ENCODE results near the gene GPC6.

Gene GPC6

DNA sequence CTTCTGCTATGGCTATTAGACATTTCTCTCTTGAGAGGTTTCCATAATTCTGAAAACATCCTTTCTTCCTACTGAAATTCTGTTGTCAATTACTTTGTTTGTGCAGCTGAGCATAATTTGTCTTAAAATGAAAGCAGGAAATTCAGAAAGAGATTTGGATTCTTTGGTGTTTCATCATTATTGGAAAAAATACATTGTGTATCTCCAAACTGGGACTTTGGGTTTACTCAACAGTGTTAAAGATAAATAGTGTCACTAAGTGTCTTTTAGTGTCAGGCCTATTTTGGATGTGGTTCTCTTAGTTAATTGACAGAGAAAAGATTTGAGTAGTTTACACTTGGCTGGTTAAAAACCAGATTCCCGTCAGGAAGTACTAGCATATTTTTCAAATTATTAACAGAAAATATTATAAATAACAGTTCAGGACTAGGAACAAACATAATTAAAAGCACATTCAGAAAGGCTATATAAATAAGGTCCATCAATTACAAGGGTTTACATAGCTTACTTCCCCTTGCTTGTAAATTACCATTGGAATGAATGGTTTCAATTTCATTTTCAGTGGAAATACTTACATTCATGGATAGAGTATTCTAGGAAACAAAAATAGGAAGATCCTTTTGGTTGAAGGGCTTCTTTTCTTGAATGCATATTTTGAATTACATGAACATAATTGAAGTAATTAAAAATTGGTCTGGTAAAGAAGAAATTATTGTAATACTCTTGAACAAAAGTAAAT, 483.1 kb downstream of the GPC6 start:
- Histone ChIP-seq H3K9ac (ENCODE audit: low read length in 2 of 2) (no peak overlapping the region), H3K27ac (ENCODE audit: low read length) (no peak overlapping the region)

DNA sequence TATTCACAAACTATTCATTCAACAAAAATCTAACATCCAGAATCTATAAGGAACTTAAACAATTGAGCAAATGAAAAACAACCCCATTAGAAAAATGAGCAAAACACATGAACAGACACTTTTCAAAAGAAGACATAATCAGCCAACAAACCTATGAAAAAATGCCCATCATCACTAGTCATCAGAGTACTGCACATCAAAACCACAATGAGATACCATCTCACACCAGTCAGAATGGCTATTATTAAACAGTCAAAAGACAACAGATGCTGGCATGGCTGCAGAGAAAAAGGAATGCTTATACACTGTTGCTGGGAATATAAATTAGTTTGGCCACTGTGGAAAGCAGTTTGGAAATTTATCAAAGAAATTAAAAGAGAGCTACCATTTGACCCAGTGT, 487.6 kb downstream of the GPC6 start:
- Histone ChIP-seq H3K4me1 (ENCODE audit: control insufficient read depth, insufficient read depth, low read length) (no peaks in the 10 kb centered on the region), H3K27ac (ENCODE audit: low read length) (no peak overlapping the region), H3K9ac (ENCODE audit: low read length in 2 of 2) (no peak overlapping the region), H3K9me3 (ENCODE audit: control insufficient read depth in 2 of 2, low read length in 2 of 2) (peaks cover 0 to 9% of the 10 kb centered on the region in 2 donors), H3K27me3 (ENCODE audit: control insufficient read depth in 1 of 2, insufficient read depth in 2 of 2, low read length in 2 of 2) (no peaks in the 10 kb centered on the region), H3K4me3 (ENCODE audit: low read length in 2 of 2) (no peak overlapping the region), H3K36me3 (ENCODE audit: control insufficient read depth in 2 of 2, insufficient read depth in 2 of 2, low read length in 2 of 2) (no peaks in the 10 kb centered on the region)

More for the DNA sequence above, 483.1 kb downstream of the GPC6 start:
- Histone ChIP-seq H3K4me1 (ENCODE audit: control insufficient read depth, insufficient read depth, low read length) (no peaks in the 10 kb centered on the region), H3K9me3 (ENCODE audit: control insufficient read depth in 2 of 2, low read length in 2 of 2) (peaks cover 0 to 9% of the 10 kb centered on the region in 2 donors), H3K4me3 (ENCODE audit: low read length in 2 of 2) (peak overlapping the region in 1 of 2 donors; percentile 19), H3K36me3 (ENCODE audit: control insufficient read depth in 2 of 2, insufficient read depth in 2 of 2, low read length in 2 of 2) (no peaks in the 10 kb centered on the region), H3K27me3 (ENCODE audit: control insufficient read depth in 1 of 2, insufficient read depth in 2 of 2, low read length in 2 of 2) (no peaks in the 10 kb centered on the region)

DNA sequence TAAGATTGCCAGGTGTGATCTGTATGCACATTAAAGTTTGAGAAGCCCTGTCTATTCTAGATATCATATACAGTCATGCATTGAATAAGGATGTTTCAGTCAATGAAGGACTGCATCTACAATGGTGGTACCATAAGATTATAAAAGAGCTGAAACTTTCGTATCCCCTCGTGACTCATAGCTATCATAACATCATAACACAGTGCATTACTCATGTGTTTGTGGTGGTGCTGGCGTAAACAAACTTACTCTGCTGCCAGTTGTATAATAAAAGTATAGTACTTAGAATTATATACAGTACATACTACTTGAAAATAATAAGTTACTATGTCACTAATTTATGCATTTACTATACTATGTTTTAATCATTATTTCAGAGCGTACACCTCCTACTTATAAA, 489.3 kb downstream of the GPC6 start:
- H3K9ac ChIP-seq (ENCODE audit: low read length in 2 of 2): no peak overlapping the region
- H3K27me3 ChIP-seq (ENCODE audit: control insufficient read depth in 1 of 2, insufficient read depth in 2 of 2, low read length in 2 of 2): no peaks in the 10 kb centered on the region
- no peak overlapping the region for H3K4me3 ChIP-seq (ENCODE audit: low read length in 2 of 2)
- no peaks in the 10 kb centered on the region for H3K36me3 ChIP-seq (ENCODE audit: control insufficient read depth in 2 of 2, insufficient read depth in 2 of 2, low read length in 2 of 2)
- peaks cover 0 to 9% of the 10 kb centered on the region in 2 donors for H3K9me3 ChIP-seq (ENCODE audit: control insufficient read depth in 2 of 2, low read length in 2 of 2)
- no peaks in the 10 kb centered on the region for H3K4me1 ChIP-seq (ENCODE audit: control insufficient read depth, insufficient read depth, low read length)
- H3K27ac ChIP-seq (ENCODE audit: low read length): no peak overlapping the region

DNA sequence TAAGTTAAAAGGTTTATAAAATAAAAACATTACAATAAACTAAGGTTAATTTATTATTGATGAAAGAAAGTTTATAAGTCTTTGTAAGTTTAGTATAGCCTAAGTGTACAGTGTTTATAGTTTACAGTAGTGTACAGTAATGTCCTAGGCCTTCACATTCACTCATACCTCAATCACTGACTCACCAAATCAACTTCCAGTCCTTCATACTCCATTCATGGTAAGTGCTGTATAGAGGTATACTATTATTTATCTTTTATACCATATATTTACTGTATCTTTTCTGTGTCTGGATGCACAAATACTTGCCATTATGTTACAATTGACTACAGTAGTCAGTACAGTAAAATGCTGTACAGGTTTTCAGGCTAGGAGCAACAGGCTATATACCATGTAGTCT, 490.0 kb downstream of the GPC6 start:
- Histone ChIP-seq H3K4me1 (ENCODE audit: control insufficient read depth, insufficient read depth, low read length) (no peaks in the 10 kb centered on the region), H3K27ac (ENCODE audit: low read length) (no peak overlapping the region), H3K9me3 (ENCODE audit: control insufficient read depth in 2 of 2, low read length in 2 of 2) (peaks cover 0 to 6% of the 10 kb centered on the region in 2 donors), H3K36me3 (ENCODE audit: control insufficient read depth in 2 of 2, insufficient read depth in 2 of 2, low read length in 2 of 2) (no peaks in the 10 kb centered on the region), H3K4me3 (ENCODE audit: low read length in 2 of 2) (no peak overlapping the region), H3K9ac (ENCODE audit: low read length in 2 of 2) (no peak overlapping the region), H3K27me3 (ENCODE audit: control insufficient read depth in 1 of 2, insufficient read depth in 2 of 2, low read length in 2 of 2) (no peaks in the 10 kb centered on the region)

DNA sequence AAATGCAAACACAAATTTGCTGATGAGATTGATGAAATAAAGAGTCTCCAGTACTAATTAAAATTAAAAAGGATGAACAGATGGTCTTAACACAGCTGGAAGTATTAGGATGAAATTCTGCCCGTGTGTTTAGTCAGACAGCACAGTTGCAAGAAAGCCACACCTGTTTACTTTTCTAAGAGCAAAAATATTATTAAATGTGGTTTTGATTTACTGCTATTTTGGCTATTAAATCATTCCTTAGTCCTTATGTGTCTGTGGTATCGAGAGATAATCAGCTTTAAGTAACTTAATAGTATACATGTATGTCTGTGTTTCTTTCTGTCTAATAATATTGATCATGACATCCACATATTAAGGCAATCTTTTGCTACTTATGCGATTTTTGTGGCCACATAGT, 494.9 kb downstream of the GPC6 start:
- Histone ChIP-seq H3K4me1 (ENCODE audit: control insufficient read depth, insufficient read depth, low read length) (no peaks in the 10 kb centered on the region), H3K4me3 (ENCODE audit: low read length in 2 of 2) (no peak overlapping the region), H3K27me3 (ENCODE audit: control insufficient read depth in 1 of 2, insufficient read depth in 2 of 2, low read length in 2 of 2) (no peaks in the 10 kb centered on the region), H3K36me3 (ENCODE audit: control insufficient read depth in 2 of 2, insufficient read depth in 2 of 2, low read length in 2 of 2) (no peaks in the 10 kb centered on the region), H3K9ac (ENCODE audit: low read length in 2 of 2) (no peak overlapping the region), H3K27ac (ENCODE audit: low read length) (no peak overlapping the region), H3K9me3 (ENCODE audit: control insufficient read depth in 2 of 2, low read length in 2 of 2) (no peaks in the 10 kb centered on the region)

DNA sequence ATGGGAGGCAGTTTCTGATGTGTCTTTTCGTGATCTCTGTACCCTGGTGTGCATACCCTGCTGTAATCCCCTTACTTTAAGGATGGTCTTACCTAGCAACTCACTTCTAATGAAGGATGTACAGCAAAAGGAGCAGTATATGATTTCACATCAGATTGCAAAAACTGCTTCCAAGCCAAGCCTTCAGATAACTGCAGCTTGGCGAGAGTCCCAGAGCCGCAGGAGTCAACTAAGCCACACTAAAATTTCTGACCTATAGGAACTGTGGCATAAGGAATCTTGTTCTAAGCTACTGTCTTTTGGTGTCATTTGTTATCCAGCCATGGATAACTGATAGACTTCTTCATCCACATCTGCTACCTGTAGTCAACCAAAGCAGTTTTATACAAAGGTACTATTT, 496.7 kb downstream of the GPC6 start:
- H3K9me3 ChIP-seq (ENCODE audit: control insufficient read depth in 2 of 2, low read length in 2 of 2): no peaks in the 10 kb centered on the region
- no peak overlapping the region for H3K4me3 ChIP-seq (ENCODE audit: low read length in 2 of 2)
- H3K27me3 ChIP-seq (ENCODE audit: control insufficient read depth in 1 of 2, insufficient read depth in 2 of 2, low read length in 2 of 2): no peaks in the 10 kb centered on the region
- H3K36me3 ChIP-seq (ENCODE audit: control insufficient read depth in 2 of 2, insufficient read depth in 2 of 2, low read length in 2 of 2): no peaks in the 10 kb centered on the region
- H3K9ac ChIP-seq (ENCODE audit: low read length in 2 of 2): no peak overlapping the region
- no peak overlapping the region for H3K27ac ChIP-seq (ENCODE audit: low read length)
- H3K4me1 ChIP-seq (ENCODE audit: control insufficient read depth, insufficient read depth, low read length): no peaks in the 10 kb centered on the region

DNA sequence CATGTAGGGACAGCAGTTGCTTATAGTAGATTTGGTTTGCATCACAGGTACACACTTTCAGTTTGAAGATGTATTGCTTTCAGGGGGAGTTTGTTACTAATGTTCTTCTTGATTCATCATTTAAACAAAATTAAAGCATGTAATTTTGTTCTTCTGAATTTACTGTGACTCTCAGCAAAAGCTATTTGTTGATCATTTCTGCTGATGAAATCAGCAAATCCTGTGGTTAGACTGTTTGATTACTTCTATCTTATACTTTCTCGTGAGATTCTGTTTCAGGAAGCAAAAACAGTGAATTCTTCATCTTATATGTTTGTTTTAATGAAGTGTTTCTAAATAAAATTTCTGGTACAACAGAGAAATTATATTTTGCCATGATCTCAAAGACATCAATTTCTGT, 497.6 kb downstream of the GPC6 start:
- H3K36me3 ChIP-seq (ENCODE audit: control insufficient read depth in 2 of 2, insufficient read depth in 2 of 2, low read length in 2 of 2): no peaks in the 10 kb centered on the region
- no peak overlapping the region for H3K4me3 ChIP-seq (ENCODE audit: low read length in 2 of 2)
- no peaks in the 10 kb centered on the region for H3K4me1 ChIP-seq (ENCODE audit: control insufficient read depth, insufficient read depth, low read length)
- H3K9ac ChIP-seq (ENCODE audit: low read length in 2 of 2): no peak overlapping the region
- H3K9me3 ChIP-seq (ENCODE audit: control insufficient read depth in 2 of 2, low read length in 2 of 2): no peaks in the 10 kb centered on the region
- H3K27ac ChIP-seq (ENCODE audit: low read length): no peak overlapping the region
- H3K27me3 ChIP-seq (ENCODE audit: control insufficient read depth in 1 of 2, insufficient read depth in 2 of 2, low read length in 2 of 2): no peaks in the 10 kb centered on the region

DNA sequence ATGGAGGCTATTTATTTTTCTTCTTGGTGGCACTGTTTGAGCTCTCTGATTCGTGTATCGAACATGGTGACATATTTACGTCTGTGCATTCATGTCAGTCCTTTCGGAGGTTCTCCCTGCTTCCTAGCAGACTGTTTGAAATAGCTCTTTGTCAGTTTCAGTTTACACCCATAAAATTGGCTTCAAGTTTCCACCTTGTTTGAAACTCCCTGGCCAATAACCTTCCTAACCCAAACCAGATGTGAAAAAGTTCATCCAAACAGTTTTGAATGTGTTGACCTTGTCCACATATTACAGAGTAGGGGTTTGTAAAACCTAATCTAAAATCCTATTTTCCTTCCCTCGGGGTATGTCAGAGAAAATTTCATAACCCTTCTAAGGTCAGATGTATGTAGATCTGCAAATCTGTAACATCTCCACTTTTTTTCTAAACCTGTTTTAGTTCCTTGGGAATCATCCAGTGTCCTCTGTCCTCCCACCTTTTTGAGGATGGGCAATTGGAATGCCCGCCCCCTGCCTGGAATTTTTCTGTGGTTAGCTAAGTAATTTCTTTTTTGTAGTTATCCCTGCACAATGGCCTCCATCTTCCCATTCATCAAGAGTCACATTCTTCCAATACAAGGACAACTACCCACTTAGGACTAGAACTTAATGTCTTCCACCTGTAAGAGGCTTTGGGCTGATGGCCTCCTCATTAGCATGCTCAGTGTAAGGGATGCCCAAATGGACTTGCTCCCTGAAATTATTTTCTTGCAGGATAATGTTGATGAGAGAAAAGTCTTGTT, 499.8 kb downstream of the GPC6 start:
- Histone ChIP-seq H3K9ac (ENCODE audit: low read length in 2 of 2) (no peak overlapping the region), H3K27me3 (ENCODE audit: control insufficient read depth in 1 of 2, insufficient read depth in 2 of 2, low read length in 2 of 2) (no peaks in the 10 kb centered on the region), H3K27ac (ENCODE audit: low read length) (no peak overlapping the region), H3K36me3 (ENCODE audit: control insufficient read depth in 2 of 2, insufficient read depth in 2 of 2, low read length in 2 of 2) (no peaks in the 10 kb centered on the region), H3K9me3 (ENCODE audit: control insufficient read depth in 2 of 2, low read length in 2 of 2) (no peaks in the 10 kb centered on the region), H3K4me1 (ENCODE audit: control insufficient read depth, insufficient read depth, low read length) (no peaks in the 10 kb centered on the region), H3K4me3 (ENCODE audit: low read length in 2 of 2) (no peak overlapping the region)

DNA sequence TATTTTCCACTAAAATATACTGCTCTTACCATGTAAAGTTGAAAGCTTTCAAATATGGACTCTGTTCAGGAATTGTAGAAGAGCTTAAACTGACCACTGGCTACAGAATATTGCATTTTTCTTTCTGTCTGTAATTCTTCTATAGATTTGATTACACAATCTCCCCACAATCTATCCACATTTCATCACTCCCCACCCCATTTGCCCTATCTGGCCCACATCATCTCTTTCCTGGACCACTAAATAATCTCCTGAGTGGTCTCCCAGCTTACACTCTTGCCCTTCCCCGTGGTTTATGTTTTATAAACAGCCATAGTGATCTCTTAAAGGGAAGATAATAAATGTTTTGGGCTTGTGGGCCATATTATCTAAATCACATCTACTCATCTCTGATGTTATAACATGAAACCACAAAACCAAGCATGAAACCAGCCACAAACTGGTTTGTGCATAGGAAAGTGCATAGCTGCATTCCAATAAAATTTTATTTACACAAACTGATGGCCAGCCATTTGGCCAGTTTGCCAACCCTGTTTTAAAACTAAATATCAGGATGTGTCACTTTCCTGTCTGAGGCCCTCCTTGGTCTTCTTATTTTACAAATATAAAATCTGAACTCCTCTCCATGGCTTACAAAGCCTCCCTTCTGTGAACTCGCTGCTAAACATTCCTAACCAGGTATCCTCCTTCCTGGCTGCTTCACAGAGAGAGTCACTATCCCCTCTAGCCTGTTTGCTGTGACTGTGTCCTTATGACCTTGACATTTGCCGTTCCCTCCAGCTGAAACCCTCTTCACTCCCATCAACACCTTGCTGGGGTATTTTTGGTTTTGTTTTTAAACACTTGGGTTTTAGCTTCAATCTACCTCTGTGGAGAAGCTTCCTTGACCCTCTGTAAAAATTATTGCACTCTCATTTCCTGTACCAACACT, 500.9 kb downstream of the GPC6 start:
- H3K36me3 ChIP-seq (ENCODE audit: control insufficient read depth in 2 of 2, insufficient read depth in 2 of 2, low read length in 2 of 2): no peaks in the 10 kb centered on the region
- no peaks in the 10 kb centered on the region for H3K9me3 ChIP-seq (ENCODE audit: control insufficient read depth in 2 of 2, low read length in 2 of 2)
- no peak overlapping the region for H3K27ac ChIP-seq (ENCODE audit: low read length)

DNA sequence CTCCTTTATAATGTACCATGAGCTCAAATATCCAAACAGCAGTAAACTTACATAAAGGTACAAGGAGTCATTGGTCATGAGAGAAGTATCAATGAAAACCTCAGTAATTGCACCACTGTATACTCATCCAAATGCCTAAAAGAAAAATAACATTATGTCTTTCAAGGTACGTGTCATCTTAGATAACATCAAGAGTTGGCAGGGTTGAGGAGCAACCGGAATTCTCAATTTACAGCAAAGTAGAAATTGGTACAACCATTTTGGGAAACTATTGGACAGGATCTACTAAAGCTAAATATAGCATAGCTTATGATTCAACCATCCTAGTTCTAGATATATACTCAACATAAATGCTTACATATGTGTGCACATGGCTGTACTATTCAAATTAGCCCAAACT, 502.8 kb downstream of the GPC6 start:
- no peaks in the 10 kb centered on the region for H3K27me3 ChIP-seq (ENCODE audit: control insufficient read depth in 1 of 2, insufficient read depth in 2 of 2, low read length in 2 of 2)
- no peaks in the 10 kb centered on the region for H3K9me3 ChIP-seq (ENCODE audit: control insufficient read depth in 2 of 2, low read length in 2 of 2)
- no peaks in the 10 kb centered on the region for H3K4me1 ChIP-seq (ENCODE audit: control insufficient read depth, insufficient read depth, low read length)
- no peak overlapping the region for H3K4me3 ChIP-seq (ENCODE audit: low read length in 2 of 2)
- H3K36me3 ChIP-seq (ENCODE audit: control insufficient read depth in 2 of 2, insufficient read depth in 2 of 2, low read length in 2 of 2): no peaks in the 10 kb centered on the region
- no peak overlapping the region for H3K27ac ChIP-seq (ENCODE audit: low read length)
- no peak overlapping the region for H3K9ac ChIP-seq (ENCODE audit: low read length in 2 of 2)

More for the DNA sequence above, 500.9 kb downstream of the GPC6 start:
- Histone ChIP-seq H3K27me3 (ENCODE audit: control insufficient read depth in 1 of 2, insufficient read depth in 2 of 2, low read length in 2 of 2) (no peaks in the 10 kb centered on the region), H3K4me3 (ENCODE audit: low read length in 2 of 2) (no peak overlapping the region), H3K4me1 (ENCODE audit: control insufficient read depth, insufficient read depth, low read length) (no peaks in the 10 kb centered on the region), H3K9ac (ENCODE audit: low read length in 2 of 2) (no peak overlapping the region)
